Esophagus muscularis mucosa (tissue), 4 donors: ENCODE results near the gene POU2AF3.

Source experiments
- CTCF ChIP-seq, 3 experiments: fragments of 200-600 bp in 2 of 3; fragments of 450-650 bp in 1 of 3; sonication (generic) in 2 of 3; IDR thresholded peaks; one replicate each; pipeline ENCODE4 v1.5.1; 2017 to 2019; ENCODE audit warnings: antibody characterized with exemption in 3 of 3, mild to moderate bottlenecking in 2 of 3, moderate library complexity in 1 of 3
- EP300 ChIP-seq: sonication (generic); formaldehyde crosslinking; IDR thresholded peaks from one replicate; pipeline ENCODE4 v1.6.1; 2017; ENCODE audit warnings: antibody characterized with exemption
- POLR2A ChIP-seq: fragments of 450-650 bp; IDR thresholded peaks from one replicate; pipeline ENCODE4 v1.6.1; 2017; ENCODE audit warnings: antibody characterized with exemption, moderate library complexity, mild to moderate bottlenecking, low read depth
- POLR2AphosphoS5 ChIP-seq, 2 donors: sonication (generic); formaldehyde crosslinking; IDR thresholded peaks; one replicate each; pipeline ENCODE4 v1.6.1; 2017; ENCODE audit warnings: antibody characterized with exemption in 2 of 2

DNA sequence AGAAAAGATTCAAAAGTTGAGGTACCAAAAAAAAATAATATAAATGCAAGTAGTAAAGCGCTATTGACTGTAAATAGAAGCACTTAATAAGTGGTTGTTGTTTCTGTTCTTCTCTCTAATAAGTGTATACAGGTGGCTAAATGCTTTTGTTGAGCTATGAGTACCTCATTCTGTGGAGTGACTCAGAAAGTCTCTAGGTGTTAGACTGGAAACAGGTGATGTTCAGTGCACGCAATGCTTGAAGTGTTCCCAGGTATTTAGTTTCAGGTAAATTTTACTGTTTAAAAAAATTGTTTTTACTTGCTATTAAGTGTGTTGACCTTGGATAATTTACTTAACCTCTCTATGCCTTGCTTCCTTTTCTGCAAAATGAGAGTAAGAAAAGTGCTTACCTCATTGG lies 24.2 kb downstream of the POU2AF3 start:
- TF ChIP-seq CTCF (IDR thresholded peaks at IDR 0.05), result no peak
- no peak for TF ChIP-seq EP300
- TF ChIP-seq POLR2AphosphoS5 (IDR thresholded peaks at IDR 0.05), result no peak
- no peak for TF ChIP-seq POLR2A
